Activated gamma-delta T cell (primary cell): Measurements from ENCODE around the gene ZNF496.
"Not testable (repeated sequence)": the region's sequence is repeated elsewhere in the genome, so short reads cannot be mapped to it uniquely, and the experiment has no call there.

Experiments used
- DNase-seq: peaks from one replicate; lab custom pipeline; 2025; lab: John Stamatoyannopoulos, UW

ZNF496 gene

DNA sequence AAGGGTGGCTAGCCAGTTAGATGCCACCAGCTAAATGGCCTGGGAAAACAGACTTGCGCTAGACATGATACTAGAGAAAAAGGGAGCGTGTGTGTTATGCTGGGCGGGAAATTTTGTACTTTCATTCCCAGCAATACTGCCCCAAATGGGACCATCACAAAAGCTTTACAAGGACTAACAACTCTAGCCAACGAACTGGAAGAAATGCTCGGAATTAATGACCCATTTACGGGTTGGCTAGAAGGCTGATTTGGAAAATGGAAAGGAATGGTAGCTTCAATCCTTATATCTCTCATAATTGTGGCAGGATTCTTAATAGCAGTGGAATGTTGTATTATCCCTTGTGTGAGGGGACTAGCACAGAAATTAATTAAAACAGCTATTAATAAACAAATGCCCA, 27.9 kb upstream of the ZNF496 start:
- DNase-seq, result no peak

- no peak for DNase-seq
Observed at GRCh38 chr1:247358920-247359319, 27.3 kb upstream of the ZNF496 start.

DNA sequence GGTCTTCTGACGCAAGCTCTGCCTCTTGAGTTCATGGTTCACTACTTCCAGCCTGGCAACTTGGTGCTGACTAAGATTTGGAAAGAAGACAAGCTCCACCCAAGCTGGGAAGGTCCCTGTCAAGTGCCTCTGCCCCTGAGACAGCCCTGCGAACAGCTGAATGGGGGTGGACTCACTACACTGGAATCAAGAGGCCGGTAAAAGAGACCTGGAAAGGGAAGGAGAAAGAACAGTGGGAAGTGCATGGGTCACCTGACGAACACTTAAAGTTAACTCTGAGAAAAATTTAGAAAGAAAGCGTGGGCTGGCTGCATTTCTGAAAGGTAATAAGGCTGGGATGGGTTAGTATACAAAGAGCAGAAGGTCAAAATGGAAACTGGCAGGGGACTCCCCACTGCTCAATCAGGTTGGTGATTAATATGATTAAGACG, 26.1 kb upstream of the ZNF496 start:
- DNase-seq, result no peak

DNA sequence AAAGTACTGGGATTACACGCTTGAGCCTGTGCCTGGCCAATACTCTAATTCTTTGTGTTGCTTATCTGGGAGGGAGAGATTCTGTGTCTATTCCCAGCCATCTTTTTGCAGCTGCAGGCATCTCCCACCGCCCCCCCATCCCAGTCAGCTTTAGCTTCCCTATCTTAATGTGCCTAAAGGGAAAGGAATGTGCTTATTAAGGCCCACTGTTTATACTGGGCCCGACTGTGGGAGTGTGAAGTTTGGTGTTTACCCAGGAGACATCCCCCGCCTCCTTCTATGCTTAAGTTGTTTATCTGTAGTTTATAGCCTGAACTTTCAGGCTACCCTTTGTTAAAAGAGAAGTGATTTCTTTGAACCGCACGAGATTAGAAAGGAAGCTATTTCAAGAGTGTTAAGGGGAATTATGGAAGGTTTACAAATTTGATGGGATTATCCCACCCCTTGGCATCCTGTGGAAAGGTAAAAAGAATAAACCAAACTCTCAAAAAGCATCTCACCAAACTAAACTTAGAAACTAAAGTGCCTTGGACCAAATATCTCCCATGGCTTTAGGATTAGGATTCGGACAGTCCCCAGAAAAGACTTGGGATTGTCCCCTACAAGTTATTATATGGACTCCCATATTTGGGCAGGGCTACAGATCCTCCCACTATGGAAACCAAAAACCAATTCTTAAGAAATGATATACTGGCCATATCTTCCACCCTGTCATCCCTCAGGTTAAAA, 25.5 kb upstream of the ZNF496 start:
- DNase-seq, result no peak

- not testable (repeated sequence) for DNase-seq
Observed at GRCh38 chr1:247355160-247355559, 23.5 kb upstream of the ZNF496 start.

DNA sequence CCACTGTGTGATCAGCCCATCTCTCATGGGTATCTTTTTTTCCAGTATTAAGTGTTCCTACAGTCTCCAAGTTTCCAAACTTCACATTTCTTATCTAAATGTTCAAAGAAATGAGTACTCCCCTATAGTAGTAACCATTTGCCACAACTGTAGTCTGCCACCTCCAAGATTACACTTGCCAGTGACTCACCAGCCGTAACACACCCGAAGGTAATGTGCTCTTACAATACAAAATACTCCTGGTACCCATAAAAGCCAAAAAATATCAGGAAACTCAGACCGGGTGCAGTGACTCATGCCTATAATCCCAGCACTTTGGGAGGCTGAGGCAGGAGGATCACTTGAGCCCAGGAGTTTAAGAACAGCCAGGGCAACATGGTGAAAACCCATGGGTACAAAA, 20.5 kb upstream of the ZNF496 start:
- DNase-seq, result no peak

- no peak for DNase-seq
Observed at GRCh38 chr1:247350587-247350986, 18.9 kb upstream of the ZNF496 start.

GRCh38 chr1:247347477-247348222, 16.0 kb upstream of the ZNF496 start:
- no peak for DNase-seq

DNA sequence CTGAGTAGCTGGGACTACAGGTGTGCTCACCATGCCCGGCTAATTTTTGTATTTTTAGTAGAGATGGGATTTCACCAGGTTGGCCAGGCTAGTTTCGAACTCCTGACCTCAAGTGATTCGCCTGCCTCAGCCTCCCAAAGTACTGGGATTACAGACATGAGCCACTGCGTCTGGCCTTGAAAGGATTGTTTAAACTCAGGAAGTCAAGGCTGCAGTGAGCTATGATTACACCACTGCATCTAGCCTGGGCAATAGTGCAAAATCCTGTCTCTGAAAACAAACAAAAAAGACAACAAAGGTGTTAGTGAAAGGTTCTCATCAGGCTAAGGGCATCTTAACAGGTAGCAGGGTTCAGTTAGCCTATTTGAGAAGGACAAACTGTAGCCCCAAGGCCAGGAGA, 14.2 kb upstream of the ZNF496 start:
- DNase-seq, result no peak

GRCh38 chr1:247343801-247344200, 12.1 kb upstream of the ZNF496 start:
- DNase-seq, result no peak

GRCh38 chr1:247338723-247339275, 7.1 kb upstream of the ZNF496 start:
- DNase-seq, result no peak

- DNase-seq, result no peak
Observed at GRCh38 chr1:247337961-247338360, 6.3 kb upstream of the ZNF496 start.

DNA sequence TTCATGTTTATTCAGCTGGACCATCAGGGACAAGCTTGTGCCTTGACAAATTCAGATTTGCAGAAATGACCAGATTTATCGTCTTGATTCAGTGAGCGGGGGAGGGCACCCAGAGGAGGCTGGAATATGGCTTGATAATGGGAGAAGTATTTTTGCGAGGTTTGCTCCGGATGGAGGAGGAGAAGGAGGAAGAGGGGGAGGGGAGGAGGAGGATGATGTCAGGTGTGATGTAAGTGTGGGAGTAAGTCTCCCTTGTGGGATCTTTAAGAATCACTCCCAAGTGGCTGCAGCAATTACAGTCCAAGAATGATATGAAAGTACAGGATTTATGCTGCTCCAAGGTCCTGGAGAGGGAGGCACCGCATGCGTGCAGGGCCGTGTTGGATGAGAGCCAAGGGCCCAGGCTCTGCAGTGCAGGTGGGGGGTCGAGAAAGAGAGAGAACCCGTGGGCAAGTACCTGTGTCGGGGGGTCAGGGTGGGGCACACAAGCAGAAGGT, 5.6 kb upstream of the ZNF496 start:
- no peak for DNase-seq

DNA sequence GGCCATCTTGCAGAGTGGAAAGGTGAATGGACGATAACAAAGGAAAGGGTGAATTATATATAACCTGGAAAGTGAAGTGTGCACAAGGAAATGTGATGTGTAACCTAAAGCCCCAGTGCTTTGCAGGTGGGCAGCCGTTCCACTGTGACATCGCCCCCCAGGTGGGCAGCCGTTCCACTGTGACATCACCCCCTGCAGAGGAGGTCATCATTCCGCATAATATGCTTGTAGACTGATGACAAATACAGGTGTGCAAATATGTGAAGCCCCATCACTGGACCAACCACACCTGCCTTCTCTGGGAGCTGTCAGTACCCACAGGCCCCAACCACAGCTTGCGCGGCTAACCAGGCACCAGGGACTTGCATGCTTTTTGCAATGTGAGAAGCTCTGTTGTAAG, 4.7 kb upstream of the ZNF496 start:
- no peak for DNase-seq

DNA sequence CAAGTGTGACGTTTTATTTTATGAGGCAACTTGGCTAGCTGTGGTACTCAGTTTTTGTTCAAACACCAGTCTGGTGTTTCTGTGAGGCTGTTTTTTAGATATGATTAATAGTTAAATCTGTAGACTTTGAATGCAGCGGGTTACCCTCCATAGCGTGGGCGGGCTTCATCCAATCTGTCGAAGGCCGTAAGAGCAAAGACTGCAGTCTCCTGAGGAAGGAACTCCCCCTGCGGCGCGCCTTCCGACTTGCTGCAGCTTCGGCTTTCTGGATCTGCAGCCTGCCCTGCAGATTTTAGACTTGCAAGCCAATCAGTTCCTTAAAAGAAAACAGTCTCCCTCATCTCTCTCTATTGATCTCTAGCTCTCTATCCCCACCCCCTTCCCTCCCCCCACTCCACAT, 4.2 kb upstream of the ZNF496 start:
- no peak for DNase-seq

GRCh38 chr1:247334378-247335133, 2.9 kb upstream of the ZNF496 start:
- DNase-seq, result no peak

GRCh38 chr1:247332623-247333361, 1.1 kb upstream of the ZNF496 start:
- DNase-seq, result no peak

DNA sequence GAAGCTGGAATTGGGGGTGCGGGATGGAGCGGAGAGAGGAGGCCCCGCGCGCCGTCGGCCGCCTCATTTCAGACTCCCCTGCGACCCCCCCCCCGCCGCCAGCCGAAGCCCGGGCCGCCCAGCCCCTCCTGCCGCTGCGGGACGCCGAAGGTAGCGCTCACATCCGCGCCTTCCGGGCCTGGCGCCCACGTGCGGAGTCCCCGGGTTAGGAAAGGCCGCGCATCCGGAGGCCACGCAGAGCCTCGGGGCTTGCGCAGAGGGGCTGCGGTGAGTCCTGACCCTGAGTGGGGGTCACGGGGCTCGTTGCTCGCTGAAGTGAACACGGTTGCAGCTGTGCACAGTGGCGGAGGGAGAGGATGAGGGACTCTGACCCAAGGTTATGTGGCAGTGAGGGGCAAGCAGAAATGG, 552 bp upstream of the ZNF496 start:
- DNase-seq, result peak; percentile 34

DNA sequence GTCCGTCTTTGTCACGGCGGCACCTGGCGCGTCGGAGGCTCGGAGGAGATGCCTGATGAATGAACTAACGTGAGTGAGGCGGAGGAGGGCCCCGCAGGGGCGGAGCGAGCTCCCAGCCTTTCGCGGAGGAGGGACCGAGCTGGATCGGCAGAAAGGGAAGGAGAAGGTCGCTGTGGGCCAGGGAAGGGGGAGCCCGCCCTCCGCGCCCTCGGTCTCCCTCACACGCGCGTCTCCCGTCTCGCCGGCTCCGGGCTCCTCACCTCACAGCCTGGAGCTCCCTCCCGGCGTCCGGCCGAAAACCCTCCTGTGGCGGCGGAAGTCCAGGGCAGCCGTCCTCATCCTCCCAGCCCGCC, 519 bp downstream of the ZNF496 start:
- peak; percentile 30 for DNase-seq

- no peak for DNase-seq
Observed at GRCh38 chr1:247330548-247331171, 1.0 kb downstream of the ZNF496 start.

DNA sequence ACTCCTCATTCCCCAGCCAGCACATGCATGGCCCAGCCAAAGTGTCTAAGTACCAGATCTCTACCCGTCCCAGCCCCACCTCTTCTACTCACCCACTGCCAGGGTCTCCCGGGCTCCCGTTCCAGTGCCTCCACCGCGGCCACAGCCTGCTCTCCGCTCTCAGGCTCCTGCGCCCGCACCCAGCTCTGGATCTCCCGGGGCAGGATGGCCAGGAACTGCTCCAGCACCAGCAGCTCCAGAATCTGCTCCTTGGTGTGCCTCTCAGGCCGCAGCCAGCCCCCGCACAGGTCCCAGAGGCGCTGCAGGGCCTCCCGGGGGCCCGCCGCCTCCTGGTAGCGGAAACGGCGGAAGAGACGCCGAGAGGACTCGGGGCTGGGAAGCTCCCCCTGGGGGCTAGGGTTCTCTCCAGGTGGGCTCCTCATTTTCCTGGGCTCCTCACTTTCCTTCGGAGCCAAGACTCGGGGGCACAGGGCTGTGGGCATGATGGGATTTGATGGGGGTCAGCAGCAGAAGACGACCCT, 2.5 kb downstream of the ZNF496 start:
- DNase-seq, result no peak
